GM18861 (cell line): Measurements from ENCODE around the gene APPL2.

ENCODE experiments used
- ATAC-seq: cut with Tn5 transposase; IDR thresholded peaks from one replicate; pipeline ENCODE4 v1.9.1; 2021; ENCODE audit not compliant: unreplicated experiment

Gene APPL2

DNA sequence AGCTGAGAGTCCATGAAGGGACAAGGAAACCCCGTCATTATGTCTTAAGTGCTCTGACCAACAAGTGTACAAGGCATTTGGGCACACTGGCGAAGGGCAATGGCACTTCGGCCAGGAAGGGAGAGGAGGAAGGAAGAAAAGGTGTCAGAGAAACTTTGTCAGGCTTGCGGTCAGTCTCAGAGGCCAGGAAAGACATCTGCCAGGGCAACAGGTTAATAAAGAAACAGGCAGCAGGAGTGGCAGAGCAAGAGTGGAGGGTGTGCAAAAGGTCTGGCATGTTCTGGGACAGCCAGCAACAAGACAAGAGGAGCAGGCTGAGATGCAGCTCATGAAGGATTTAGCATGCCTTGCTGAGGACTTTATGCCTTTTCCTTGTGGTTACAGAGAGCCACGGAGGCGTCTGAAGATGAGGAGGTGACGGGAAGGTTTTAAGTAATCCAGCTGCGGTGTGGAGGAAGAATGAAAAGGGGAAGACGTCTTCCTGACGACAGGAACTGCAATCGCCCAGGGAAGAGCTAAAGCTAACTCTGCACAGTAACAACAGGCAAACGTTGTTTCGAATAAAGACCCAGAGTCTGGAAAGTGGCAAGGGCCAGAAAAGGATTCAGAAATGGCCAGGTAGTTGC is 13.1 kb downstream of the APPL2 start:
- no peak for ATAC-seq

DNA sequence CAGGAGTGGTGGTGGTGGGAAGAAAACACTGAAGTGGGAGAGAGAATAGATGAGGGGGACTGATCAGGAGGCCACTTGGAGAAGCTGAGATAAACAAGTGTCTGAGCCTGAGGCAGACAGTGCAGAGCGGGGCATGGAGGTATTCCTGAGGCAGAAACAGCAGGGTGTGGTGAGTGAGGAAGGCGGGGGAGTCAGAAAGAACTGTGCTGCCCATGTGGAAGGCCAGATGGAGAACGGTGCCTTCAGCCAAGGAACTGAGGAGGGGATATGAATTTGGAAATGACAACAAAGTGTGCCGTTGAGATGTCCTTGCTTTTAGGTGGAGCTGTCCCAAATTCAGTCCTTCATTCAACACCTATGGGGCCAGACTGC is 13.7 kb downstream of the APPL2 start:
- ATAC-seq, result no peak

DNA sequence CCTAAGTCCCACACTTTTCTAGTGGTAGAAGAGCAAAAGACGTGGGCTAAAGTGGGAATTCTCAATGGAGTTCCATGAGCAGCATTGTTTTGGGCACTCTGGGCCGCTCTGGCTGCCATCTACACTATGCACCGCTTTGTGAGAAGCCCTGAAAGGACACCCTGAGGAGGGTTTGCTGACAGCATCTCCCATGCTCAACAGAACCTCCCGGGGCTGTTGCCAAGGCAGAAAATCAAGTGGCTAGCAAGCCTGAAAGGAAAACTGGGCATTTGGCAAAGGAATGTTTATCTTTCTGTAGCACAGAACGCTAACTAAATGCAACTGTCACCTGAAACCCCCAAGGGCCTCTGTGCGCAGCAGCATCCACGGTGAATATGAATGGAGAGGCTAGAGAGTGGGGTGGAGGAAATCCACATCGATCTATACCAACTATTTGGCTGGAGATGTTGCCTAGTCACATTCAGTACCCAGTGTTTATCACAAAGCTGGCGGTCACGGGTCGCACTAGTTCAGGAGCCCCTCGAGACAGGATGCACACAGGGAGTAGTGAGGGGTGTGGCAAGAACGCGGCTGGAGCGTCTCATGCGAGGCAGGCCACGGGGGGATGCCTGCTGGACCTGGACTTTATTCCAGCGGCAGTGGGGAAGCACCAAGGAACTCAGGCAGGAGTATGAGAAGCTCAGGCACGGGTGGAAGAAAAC is 14.2 kb downstream of the APPL2 start:
- ATAC-seq, result no peak

DNA sequence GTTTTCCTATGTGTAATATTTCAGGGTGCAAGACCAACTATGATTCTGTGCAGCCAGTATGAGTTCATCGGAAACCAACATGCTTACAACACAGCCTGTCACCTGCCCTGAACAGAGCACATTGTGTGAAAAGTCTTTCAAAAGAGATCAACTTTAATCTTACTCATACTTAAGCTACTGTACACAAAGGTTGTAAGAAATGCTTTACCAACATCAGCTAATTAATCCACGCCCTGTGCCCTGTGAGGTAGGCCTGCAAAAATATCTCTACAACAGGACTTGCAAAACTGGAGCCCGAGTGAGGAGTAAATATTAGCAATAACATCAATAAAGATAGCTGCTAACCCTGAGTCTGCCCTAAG is 15.1 kb downstream of the APPL2 start:
- no peak for ATAC-seq

DNA sequence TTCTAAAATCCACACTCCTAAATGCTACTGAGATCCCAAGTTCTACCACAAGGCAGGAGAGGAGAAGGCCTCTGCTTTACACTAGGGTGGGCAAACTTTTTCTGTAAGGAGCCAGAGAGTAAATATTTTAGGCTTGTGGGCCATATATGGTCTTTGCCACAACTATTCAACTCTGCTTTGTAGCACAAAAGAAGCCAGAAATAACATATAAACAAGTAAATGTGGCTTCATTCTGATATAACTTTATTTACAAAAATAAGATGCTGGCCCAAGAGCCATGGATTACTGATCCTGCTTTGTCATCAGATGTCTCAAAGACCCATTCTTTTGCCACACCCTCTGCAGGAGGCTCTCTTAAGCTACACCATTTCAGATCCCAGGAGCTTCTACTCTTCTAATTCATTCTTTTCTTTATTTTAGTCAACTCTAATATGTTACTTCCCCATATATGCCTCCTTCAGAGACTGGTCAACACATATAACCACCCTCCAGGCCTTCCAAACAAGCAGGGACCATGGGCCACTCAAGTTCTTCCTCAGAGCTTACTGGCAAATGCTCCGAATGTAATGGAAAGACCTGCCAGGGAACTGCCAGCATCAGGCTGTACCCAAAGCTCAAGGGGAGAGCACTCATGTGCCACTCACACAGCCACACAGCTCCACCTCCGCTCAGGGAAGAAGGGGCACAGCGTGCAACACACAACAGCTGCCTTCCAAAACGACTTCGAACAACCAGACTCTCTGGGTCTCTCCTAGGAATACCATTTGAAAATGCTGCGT is 15.6 kb downstream of the APPL2 start:
- no peak for ATAC-seq

DNA sequence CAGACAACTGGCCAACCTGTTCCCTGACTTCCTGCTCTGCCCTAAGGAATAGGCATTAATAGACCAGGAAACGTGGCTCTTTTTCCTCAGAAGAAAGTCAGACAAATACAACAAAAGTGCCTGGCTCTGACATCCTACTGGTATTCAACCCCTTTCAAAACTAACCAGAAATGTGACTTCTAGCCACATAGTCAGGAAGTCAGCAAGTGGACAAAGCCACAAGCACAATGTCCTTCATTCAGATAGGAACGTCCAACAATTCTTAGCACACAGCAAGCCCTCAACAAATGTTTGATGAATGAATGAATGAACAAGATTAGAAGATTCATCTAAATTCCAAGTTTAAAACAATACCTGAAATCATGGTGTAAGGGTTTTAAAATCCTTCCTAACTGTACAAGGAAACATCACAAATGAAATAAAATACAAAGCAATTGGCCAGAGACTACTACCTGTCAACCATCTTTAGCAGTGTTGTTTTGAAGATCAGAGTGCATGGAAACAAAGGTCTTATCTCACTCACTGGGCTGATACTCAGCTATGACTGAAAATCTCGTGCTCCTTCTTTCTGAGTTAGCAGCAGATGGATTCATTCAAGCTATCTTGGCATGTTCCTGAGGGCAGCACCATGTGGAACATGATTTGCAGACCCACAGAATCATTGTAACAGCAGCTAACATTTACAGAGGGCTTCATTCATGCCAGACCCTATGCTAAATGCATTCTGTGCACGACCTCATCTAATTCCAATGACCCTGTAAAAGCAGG is 16.5 kb downstream of the APPL2 start:
- ATAC-seq, result no peak

DNA sequence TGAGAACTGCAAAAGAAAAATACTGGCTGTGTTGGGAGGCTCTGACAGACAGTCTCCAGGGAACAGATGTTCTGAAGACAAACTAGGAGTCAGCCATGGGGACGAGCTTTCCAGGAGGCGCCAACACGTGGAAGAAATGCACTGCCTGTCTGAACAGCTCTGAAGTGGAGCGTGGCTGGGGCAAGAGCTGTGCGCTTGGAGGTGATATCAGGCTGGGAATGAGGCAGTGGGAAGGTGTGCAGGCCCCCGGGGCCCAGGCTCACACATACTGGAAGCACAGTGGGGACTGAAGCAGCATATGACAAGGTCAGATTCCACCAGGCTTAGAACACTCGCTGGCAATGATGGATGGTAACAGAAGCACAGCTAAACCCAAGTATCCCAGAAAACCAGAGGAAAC is 17.5 kb downstream of the APPL2 start:
- ATAC-seq, result no peak

DNA sequence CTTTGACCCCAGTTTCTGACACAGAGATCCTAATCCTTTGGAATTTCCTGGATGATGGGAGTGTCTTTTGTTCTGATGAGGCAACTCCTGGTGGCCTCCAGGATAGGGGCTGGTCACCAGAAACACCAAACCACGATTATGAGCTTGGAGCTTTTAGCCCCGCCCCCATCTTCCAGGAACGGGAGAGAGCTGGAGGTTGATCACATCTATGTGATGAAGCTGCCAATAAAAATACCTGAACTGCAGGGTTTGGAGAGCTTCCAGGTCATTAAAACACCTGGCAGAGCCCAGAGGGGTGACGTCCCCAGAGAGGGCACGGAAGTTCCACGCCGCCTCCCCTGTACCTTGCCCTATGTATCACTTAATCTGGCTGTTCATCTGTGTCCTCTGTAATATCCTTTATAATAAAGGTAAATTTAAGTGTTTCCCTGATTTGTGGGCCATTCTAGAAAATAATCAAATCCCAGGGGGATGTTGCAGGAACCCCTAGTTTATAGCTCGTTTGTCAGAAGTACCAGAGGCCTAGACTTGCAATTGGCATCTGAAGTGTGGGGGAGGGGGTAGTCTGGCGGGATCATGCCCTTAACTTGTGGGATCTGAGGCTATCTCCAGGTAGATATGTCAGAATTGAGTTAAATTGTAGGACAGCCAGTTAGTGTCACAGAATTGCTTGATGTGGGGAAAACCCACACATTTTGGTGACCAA is 21.2 kb downstream of the APPL2 start:
- no peak for ATAC-seq

DNA sequence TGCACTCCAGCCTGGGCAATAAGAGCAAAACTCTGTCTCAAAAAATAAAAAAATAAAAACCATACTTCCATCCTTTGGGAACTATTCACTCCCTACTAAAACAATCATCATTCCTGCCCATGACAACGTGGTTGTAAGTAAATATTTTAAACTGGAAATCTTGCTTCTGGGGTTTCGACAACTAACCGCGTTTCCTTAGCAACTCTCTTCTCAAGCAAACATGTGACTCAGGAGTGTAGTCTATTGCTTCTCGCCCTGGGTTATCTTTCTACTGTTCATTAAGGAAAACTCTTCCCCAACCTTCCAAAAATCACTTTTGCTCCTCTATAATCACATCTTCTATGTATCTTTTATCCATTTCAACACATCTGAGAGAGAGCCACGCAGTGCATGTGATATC is 21.8 kb downstream of the APPL2 start:
- ATAC-seq, result no peak

DNA sequence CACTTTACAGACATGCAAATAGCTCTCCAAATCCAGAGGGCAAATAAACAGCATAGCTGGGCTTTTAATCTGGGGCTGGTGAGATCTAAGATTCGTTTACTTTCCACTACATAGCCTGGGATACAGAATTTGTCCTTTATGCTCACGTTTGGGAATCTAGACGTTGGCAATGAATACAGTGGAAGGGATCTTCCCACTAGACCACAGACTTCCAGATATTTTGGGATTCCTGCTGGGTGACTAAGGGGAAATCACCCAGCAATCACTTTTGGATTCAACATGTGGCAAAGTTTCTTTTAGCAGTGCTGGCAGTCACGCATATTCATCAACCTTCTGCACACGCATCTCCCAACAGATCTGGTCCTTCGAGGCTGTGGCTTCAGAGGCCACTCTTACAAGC is 23.5 kb downstream of the APPL2 start:
- ATAC-seq, result no peak

DNA sequence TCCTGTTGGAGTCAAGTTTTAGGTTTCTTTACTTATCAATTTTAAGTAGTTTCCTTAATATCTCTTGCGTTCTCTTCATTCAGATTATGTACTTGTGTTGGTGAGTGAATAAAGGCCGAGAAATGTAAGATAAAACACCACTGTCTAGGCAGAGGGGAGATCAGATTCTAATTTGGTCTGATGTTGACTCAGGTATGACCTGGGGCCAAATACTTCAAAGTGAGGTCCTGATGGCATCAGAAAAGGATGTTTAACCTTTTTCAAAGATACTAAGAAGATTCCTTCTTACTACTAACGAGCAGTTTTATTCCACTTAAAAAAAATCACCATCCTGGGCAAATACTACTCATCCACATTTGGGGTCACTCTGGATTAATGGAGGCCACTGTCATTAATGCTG is 26.9 kb downstream of the APPL2 start:
- no peak for ATAC-seq

DNA sequence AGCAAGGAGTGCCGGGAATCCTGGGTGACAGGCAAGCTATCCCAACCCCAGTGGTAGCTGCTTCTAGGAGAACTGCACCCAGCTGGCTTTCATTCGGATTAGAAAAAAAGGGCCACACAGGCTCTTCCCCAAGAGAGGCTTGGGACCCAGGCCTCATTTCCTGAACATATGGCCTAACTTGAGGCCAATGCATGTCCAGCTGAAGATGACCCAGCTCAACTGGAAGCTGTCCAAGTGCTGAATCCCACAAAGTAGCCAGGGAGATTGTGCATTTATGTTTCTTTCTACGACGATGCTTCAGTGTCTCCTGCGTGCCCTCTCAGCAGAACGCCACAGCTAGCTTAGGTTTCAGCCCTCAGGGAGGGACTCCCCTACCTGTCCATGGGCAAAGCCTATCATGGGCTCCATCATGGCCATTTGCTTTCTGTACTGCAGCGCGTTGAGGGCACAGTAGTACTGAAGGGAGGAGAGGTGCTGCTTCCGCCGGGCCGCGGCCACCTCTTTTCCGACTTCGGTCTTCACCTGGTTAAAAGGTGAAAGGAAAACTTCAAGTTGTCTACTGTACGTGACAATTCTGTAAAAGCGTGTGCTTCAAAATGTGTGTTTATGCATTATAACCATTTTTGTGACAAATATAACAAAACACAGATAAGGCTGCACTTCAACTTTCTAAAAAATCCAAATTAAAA is 29.1 kb downstream of the APPL2 start:
- ATAC-seq, result no peak

DNA sequence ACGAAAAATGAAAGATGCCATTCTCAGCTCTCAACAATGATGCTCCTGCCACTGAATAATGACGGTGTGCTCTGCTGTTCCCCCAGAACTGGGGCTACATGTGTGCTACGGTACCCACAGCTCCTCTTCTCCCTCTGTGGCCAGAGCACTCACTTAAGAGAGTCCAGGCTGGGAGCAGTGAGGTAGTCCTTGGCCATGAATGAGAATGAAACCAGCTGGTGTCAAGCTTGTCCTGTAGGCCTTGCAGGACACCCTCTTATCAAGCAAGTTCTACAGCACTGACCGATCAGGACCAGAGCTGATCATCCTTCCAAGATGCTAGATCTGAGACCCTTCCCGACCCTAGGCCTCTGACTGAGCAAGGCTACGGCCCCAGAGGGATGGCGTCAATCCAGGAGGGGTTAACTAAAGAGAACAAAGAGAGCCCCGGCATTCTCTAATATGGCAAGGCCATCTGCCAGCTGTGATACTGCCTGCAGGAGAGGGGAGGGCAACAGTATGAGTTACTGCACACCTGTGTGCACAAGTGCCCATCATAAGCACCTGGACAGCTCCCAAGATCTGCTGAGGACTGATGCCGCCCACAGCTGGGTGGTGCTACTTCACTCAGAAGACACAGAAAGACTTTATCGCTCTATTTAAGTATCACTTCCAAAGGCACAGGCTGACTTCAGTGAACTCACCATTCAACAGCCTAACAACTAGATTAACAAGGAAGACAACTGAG is 30.5 kb downstream of the APPL2 start:
- ATAC-seq, result no peak

DNA sequence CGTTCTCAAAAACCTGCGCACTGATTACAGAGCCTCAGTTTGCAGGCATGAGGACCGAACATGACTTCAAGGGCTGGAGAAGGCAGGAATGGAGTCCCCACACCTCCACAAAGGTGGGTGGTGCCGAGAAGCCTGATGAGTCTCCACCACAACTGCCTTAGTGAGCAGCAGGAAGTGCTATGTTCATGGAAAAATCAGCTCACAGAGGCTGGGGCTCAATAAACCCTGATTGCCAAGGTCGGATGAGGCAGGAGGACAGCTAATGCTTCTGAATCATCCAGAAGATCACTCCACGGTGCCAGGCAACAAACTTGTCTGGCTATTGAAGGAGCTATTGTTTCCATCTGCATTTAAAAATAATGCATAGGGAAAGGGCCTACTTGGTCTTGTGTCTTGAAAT is 31.1 kb downstream of the APPL2 start:
- ATAC-seq, result no peak

DNA sequence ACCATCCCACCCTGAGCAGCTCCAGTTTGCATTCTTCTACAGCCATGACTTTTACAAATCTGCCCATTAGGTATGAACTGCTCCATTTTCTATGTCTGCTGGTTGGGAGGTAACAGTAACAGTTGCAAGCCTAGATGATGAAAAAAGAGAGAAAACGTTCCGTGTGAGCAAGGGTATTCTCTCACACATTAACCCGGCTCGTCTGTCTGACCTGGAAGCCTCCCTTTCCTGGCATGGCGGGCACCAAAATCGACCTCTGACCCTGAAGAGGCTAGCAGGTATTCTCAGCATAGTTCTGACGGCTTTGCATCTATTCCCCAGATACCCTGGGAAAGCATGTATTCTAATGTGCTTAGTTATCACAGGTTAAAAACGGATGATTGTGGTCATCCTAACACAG is 31.8 kb downstream of the APPL2 start:
- ATAC-seq, result no peak

DNA sequence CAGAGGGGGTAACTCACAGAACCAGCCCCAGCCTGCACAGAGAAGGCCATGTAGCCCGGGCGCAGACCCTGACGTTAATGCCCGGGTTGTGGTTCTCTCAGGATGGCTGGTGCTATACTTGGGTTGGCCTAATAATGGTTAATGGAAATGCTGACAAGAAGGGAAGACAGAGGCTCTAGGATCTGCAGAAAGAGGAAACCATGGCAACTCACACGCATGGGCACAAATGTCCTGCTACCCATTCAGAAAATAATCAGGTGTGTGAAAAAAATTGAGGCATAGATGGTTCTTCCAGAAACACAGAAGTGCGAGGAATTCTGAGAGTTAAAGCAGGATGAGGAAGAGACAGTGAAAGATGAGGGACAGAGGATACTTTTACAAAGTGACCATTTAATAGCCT is 33.8 kb downstream of the APPL2 start:
- ATAC-seq, result no peak

DNA sequence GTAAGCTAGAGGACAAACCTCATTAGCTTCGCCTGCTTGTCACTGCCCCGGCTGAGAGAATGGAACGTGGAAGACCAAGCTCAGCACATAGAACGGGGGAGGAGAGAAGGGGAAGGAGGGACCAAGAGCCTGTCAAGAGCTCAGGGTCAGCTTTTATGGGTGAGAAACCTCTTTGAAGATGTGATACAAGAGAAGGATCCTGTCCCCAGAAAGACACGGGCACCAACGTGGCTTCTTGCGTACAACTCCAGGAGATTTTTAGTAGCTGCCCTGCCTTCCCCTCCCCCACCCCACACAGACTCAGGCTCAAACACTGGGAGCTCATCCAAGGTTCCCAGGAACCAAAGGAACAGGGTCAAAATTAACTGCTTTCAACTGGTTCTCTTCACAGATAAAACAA is 34.7 kb downstream of the APPL2 start:
- no peak for ATAC-seq

DNA sequence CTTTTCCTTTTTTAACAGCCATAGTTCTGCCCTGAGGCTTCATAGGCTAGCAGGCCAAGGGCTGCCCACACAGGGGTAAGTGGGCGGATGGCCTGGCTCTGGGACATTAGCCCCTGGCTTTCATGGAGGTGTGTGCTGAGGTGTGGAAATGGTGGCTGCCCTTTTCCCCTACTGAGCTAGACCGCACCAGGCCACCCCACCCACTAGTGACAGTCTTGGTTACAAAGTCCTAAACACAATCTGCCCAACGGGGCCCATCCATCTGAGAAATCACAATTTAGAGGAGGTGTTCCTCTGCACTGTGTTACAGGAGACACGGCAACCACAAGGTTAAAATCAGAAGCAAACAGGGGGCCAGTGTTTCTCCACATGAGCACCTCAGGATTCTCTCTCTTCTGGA is 35.6 kb downstream of the APPL2 start:
- ATAC-seq, result no peak

DNA sequence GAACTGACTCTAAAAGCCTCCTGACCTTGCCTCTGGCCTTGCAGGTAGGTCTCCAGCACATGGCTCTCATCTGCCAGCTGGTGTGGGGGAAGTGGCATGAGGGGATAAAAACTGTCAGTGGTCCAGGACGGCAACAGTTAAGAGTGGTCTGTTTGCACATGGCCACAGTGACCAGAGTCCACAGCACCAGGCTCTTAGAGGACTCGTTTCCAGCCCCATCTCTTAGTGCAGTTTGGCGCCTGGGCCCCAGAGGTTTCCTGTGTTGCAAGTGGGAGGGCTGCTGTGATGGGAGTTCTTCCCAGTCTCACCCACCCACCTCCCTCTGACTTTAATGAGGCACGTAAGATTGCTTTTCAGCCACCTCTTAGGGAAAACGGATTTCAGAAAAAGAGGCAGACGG is 37.0 kb downstream of the APPL2 start:
- no peak for ATAC-seq

DNA sequence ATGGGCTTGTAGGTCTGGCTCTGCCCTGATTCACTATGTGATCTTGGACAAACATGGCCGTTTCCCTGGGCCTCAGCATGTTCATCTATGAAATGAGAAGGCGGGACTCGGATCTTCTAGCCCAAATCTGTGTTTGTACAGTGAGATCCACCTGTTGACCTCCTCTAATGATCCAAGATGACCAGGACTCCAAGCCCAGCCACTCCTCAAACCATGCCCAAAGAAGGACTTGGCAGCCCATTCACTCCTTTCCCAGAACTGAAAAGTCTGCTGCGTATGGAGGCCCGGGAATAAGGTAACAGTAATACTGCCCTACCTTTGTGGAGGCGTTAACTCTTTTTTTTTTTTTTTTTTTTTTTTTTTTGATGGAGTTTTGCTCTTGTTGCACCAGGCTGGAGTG is 39.9 kb downstream of the APPL2 start:
- no peak for ATAC-seq
